GM04503 (cell line): ENCODE measurements around the gene SLAMF9.

Source experiments
- DNase-seq: peaks from one replicate; pipeline ENCODE4 v3.0.0-alpha.2; 2012; ENCODE audit warnings: low read depth

SLAMF9 gene

GRCh38 chr1:159953536-159954515, at the start of gene SLAMF9:
SLAMF9 (minus strand) TSS chr1:159954237; CDS start chr1:159954137, 100 bp downstream.
- DNase-seq, result no peak

GRCh38 chr1:160001440-160001839, 47.4 kb upstream of the SLAMF9 start:
- DNase-seq, result no peak

DNA sequence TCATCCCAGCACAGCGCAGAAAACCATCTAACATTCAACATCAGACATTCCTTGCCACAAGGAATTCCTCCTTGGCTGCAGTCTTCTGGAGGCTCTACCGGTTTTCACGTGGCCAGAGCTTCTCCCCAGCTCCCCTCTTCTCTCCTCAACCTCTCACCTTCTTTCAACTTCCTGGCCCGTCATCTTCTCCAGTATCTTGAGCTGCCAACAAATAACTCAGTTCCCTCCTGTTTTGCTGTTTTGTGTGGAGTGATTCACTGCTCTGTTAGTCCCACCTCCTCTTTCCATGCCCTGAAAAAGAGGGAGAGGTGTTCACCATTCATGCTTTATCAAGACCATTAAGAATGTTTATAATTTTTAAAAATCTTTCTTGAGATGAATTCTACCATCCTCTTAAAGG, 45.2 kb upstream of the SLAMF9 start:
- no peak for DNase-seq

GRCh38 chr1:159996653-159997052, 42.6 kb upstream of the SLAMF9 start:
- peak; percentile 80 for DNase-seq

- no peak for DNase-seq
Observed at GRCh38 chr1:159994896-159995295, 40.9 kb upstream of the SLAMF9 start.

GRCh38 chr1:159993911-159994310, 39.9 kb upstream of the SLAMF9 start:
- no peak for DNase-seq

- no peak for DNase-seq
Observed at GRCh38 chr1:159992161-159992560, 38.1 kb upstream of the SLAMF9 start.

DNA sequence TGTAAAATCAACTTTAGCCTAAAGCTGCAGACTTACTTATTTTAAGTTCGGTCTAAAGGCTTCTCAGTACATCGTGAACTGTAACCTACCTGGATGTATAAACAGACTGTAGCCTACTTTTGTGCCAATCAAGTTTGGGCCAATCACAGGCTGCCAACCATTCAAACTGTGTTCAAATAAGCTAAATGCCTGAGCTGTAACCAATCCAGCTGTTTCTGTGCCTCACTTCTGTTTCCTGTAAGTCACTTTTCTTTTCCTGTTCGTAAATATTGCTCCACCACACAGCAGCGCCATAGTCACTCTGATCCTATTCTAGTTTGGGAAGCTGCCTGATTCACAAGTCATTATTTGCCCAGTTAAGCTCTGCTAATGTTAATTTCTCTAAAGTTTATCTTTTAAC, 37.5 kb upstream of the SLAMF9 start:
- no peak for DNase-seq

- DNase-seq, result no peak
Observed at GRCh38 chr1:159990005-159990404, 36.0 kb upstream of the SLAMF9 start.

- no peak for DNase-seq
Observed at GRCh38 chr1:159989581-159989980, 35.5 kb upstream of the SLAMF9 start.

GRCh38 chr1:159988006-159988405, 34.0 kb upstream of the SLAMF9 start:
- no peak for DNase-seq

- DNase-seq, result no peak
Observed at GRCh38 chr1:159987186-159987585, 33.1 kb upstream of the SLAMF9 start.

GRCh38 chr1:159986531-159986930, 32.5 kb upstream of the SLAMF9 start:
- no peak for DNase-seq

- no peak for DNase-seq
Observed at GRCh38 chr1:159986093-159986492, 32.1 kb upstream of the SLAMF9 start.

GRCh38 chr1:159985473-159985872, 31.4 kb upstream of the SLAMF9 start:
- DNase-seq, result no peak

- no peak for DNase-seq
Observed at GRCh38 chr1:159983681-159984080, 29.6 kb upstream of the SLAMF9 start.

DNA sequence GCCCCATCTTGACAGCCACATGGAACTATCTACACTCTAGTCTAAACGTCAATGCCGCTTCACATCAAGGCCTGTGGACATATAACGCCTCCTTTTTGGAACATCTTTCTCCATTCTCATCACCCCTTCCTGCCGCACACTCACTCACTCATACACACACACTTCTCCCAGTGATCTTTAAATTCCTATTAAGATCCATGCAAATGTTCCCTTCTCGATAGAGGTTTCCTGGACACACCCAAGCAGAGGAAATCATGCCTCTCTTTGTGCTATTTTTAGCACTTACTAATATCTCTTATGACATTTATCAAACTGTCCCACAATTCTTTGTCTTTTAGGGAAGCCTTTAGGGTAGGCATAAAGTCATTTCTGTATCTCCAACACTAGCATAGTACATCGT, 28.2 kb upstream of the SLAMF9 start:
- no peak for DNase-seq

- DNase-seq, result no peak
Observed at GRCh38 chr1:159981351-159982055, 27.5 kb upstream of the SLAMF9 start.

DNA sequence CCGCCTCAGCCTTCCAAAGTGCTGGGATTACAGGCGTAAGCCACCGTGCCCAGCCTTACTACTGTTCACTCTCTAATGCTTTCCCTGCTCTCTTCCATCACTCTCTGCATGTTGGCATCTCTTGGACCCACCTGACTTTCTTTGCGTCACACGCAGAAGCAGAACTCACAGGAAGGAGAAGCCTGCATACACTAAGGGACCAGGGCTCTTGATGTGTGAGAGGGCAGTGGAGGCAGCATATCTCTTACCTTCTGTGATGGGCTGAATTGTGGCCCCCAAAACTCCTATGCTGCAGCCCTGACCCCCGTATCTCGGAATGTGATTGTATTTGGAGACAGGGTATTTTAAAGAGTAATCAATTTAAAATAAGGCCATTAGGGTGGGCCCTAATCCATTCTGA, 26.7 kb upstream of the SLAMF9 start:
- no peak for DNase-seq

- no peak for DNase-seq
Observed at GRCh38 chr1:159980076-159980475, 26.0 kb upstream of the SLAMF9 start.

GRCh38 chr1:159979257-159979656, 25.2 kb upstream of the SLAMF9 start:
- no peak for DNase-seq

GRCh38 chr1:159978107-159978398, 24.0 kb upstream of the SLAMF9 start:
- no peak for DNase-seq

DNA sequence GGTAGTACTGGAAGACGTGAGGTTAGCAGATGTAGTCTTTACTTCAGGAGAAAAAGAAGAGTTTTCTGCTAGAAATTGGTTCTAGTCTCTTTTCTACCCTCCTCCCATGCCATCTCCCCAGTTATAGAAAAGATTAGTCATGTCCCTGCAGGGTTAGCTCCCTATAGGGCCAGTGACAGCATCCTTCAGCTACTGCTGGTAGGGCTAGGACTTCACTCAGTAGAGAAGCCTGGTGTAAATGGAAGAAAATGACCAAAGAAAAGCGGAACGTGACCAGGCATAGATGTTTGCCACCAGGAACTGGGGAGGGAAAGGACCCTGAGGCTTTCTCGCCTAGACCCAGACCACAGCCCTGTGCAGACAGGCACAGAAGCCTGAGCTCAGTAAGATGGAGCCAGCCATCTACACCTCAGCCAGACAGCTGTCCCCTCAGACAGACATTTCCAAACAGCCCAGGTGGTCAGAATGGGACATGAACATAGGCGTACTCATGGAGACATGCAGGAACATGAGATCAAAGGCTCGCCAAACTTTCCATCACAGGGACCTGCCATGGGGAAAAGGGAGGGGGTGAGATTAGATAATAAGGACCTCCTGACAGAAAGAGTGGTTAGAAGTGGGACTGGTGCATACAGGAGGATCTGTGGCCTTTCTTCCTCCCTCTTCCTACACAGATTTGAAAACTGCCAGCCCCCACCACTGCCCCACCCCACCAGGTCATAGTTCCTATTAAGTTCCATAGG, 23.5 kb upstream of the SLAMF9 start:
- DNase-seq, result no peak
